NCI-H2029 treated with DMSO at 0.1 percent for 48 hours (cell line): ENCODE data around the gene MYH9.
"Not testable (repeated sequence)": the region's sequence is repeated elsewhere in the genome, so short reads cannot be mapped to it uniquely, and the experiment has no call there.

Source experiments
- DNase-seq: peaks from one replicate; lab custom pipeline; 2025; lab: John Stamatoyannopoulos, UW

MYH9 gene

GRCh38 chr22:36413022-36413775 lies 25.4 kb upstream of the MYH9 start:
- DNase-seq, result no peak

GRCh38 chr22:36411589-36412258 lies 24.0 kb upstream of the MYH9 start:
- peak; percentile 39 for DNase-seq

GRCh38 chr22:36409911-36410756 lies 22.4 kb upstream of the MYH9 start:
- DNase-seq, result peak; percentile 89

- not testable (repeated sequence) for DNase-seq
Measured at GRCh38 chr22:36409554-36409910, 21.8 kb upstream of the MYH9 start.

- DNase-seq, result no peak
Measured at GRCh38 chr22:36409056-36409455, 21.3 kb upstream of the MYH9 start.

- no peak for DNase-seq
Measured at GRCh38 chr22:36406721-36407120, 19.0 kb upstream of the MYH9 start.

GRCh38 chr22:36405671-36406538 lies 18.1 kb upstream of the MYH9 start:
- DNase-seq, result peak; percentile 39

GRCh38 chr22:36405221-36405661 lies 17.5 kb upstream of the MYH9 start:
- no peak for DNase-seq

GRCh38 chr22:36404446-36404845 lies 16.7 kb upstream of the MYH9 start:
- DNase-seq, result no peak

GRCh38 chr22:36399472-36399778 lies 11.7 kb upstream of the MYH9 start:
- no peak for DNase-seq

GRCh38 chr22:36398601-36399471 lies 11.1 kb upstream of the MYH9 start:
- DNase-seq, result no peak

GRCh38 chr22:36397131-36398093 lies 9.6 kb upstream of the MYH9 start:
- no peak for DNase-seq

- peak; percentile 56 for DNase-seq
Measured at GRCh38 chr22:36395915-36396314, 8.1 kb upstream of the MYH9 start.

GRCh38 chr22:36395055-36395849 lies 7.5 kb upstream of the MYH9 start:
- DNase-seq, result peak; percentile 71

- DNase-seq, result no peak
Measured at GRCh38 chr22:36391638-36392037, 3.9 kb upstream of the MYH9 start.

GRCh38 chr22:36389122-36389521 lies 1.4 kb upstream of the MYH9 start:
- not testable (repeated sequence) for DNase-seq

- DNase-seq, result no peak
Measured at GRCh38 chr22:36387709-36387958, 133 bp downstream of the MYH9 start.

- DNase-seq, result no peak
Measured at GRCh38 chr22:36386900-36387708, 663 bp downstream of the MYH9 start.
